Activated T-helper 1 cell treated with anti-CD3 and anti-CD28 coated beads, Interleukin-2, amount 50 U/mL, for 16 hours (primary cell): ENCODE results near the gene ENOX1.

Experiments used
- DNase-seq, 2 donors: peaks; one replicate each; pipeline ENCODE4 v3.0.0-alpha.2; 2020; ENCODE audit warnings: low read depth in 1 of 2, low spot score in 1 of 2

Gene ENOX1

DNA sequence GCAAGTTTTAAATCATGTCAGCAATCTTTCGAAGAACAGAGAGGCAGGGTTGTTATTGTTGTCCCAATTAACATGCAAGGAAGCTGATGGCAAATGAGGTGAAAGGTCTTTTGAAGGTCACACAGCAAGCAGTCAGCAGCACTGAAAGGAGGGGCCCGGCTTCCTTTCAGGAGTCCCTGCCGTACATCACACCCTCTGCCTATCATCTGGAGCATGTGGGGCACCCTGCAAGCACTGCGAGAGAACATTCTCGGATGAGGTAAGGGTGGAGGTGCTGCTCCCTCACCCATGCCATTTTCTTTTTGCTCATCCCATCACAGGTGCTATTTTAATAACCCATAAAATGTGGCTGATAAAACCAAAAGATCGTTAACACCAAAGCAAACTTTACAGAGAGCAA is 111.2 kb downstream of the ENOX1 start:
- no peak for DNase-seq

DNA sequence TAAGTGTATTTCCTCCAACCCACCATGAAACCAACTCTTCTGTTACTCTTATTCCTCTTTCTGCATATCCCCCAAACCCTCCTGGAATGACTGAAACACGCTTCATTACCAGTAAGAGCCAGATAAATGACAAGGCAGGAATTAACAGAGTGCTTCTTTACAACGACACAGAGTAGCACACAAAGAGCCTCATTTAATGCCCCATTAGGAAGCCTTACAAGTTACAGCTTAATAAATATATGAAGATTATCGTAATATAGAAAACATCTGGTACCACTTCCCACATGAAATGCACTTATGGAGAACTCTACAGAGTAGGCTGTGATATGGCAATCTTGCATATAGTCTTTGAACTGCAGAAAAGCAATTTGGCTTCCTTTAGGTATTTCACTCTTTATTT is 116.8 kb downstream of the ENOX1 start:
- DNase-seq: no peak

DNA sequence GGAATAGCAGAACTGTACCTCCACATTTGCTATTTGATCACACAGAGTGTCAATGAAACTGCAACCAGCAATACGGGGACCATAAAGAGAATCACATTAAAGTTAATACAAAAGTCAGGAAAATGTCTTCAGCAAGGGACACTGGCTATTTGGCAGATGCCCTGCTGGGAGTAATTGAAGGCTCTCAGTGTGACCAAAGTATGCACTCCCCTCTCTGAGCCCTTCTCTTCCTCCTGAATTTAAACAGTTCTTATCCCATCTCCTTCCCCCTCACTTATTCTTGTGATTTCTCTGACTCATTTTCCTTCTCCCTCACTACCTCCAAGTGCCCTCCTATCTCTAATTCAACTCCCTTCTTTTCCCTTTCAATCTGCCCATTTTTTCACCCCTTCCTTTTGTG is 117.7 kb downstream of the ENOX1 start:
- no peak for DNase-seq

DNA sequence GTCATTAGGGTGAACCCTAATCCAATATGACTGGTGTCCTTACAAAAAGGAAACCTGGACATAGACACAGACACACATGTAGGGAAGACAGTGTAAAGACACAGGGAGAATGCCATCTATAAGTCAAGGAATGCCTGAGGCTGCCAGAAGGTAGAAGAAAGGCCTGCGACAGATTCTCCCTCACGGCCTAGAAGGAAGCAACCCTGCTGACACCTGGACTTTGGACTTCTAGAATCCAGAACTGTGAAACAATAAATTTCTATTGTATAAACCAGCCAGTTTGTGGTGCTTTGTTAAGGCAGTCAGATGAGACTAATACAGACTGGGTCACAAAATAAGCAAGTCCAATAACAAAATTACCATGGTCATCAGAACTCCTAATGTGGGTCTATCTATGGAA is 120.4 kb downstream of the ENOX1 start:
- no peak for DNase-seq

DNA sequence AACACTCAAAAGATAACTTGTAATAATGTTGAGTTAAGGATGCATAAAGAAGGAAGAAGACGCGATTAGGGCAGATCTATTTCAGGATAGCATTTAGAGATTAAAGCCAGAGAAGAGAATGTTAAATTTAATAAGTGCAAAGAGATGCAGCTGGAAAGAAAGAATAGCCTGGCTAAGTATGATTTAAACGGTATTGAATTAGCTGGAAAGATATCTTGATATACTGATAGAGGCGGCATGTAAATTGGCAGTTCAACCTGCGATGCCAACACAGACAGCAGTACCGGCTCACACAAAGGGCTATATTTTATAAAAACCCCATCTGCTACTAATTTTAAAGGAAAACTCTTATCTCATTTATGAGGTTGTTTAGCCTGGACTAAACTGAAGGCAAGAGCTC is 121.4 kb downstream of the ENOX1 start:
- DNase-seq: no peak

DNA sequence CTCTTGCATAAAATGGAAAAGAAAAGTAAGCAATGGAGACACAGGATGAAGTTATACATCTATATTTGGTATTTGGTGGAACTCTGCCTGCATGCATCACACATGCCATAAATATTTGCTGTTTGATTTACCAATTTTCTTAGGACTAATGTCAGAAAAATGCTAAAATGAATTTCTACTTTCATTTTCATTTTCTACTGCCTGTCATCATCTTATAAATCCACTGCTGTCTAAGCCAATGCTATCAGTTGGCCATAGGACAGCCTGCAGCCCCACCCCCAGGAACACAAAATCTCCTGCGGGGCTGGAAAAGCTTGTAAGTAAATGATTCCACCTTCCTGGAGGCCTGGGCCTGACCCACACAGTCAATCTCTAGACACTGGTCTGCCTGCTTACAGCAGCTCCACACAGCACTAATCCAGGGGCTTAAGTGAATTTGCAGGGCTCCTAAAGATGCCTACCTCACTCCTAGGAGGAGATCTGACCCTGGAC is 122.0 kb downstream of the ENOX1 start:
- no peak for DNase-seq

DNA sequence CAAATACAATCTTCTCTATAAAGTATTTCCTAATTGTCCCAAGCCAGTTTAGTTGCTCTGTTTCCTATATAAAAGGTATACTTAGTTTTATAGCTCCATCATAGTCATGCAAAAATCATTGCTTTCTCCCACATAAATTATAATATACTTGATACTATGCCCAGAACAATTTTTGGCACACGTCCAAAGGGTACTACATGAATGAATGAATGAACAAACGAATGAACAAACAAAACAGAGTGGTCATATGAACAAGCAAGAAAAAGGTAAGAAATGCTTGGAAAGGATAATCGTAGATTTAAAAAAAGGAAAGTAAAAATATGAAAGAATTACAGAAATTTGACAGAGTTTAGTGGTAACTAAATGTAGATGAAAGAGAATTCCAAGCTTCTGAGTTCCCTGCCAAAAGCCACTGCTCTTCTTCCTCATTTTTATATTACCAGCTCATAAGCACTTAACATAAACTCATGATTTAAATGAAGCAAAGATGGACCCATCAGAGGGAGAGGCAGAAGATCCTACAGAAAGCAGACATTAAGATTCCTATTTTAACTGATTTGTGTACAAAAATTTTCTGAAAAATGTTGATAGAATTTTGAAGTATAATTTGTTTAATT is 123.2 kb downstream of the ENOX1 start:
- DNase-seq: no peak

DNA sequence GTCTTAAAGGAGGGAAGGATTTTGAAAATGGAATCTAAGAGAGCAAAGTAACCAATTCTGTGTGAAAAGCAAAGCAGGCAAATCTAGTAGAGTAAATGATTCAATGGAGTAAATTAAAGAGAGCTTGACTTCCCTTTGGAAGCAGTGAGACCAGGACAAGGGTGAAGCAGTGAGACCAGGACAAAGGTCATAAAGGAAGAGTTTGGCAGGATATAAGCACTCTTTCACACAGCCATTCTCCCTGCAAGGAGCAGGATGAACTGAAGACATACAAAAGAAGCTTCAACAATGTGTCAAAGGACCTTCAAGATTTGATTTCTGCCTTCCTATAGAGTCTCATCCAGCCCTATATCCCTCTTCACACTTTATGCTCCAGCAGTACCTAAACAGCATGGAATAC is 123.8 kb downstream of the ENOX1 start:
- no peak for DNase-seq

DNA sequence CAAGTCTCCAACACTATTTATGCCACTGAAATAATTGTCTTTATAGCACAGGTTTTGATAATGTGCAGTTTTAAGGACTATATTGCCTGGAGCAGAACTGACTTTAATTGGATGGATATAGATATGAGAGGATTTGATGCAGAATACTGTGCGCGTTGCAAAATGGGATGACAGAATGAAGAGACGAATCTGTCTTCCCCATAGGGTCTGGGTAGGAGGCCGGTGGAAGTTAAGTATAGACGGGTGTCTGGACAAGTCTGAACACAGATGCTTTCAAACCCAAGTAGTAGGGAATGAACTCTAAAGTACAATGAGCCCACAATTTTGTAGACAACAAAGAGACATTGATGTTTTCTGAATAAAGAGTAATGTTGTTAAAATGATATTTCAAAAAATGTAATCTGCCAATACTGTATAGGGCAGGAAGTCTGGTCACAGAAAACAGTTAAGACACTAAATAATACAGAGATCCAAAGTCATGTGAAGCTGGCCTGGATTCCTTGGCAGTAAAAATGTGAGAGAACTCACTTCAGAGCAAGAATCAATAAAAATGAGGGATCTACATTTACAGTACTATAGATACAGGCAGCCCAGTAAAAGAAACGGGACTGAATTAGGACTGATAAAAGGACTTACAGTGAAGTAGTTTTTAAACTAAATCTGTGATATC is 125.5 kb downstream of the ENOX1 start:
- no peak for DNase-seq

DNA sequence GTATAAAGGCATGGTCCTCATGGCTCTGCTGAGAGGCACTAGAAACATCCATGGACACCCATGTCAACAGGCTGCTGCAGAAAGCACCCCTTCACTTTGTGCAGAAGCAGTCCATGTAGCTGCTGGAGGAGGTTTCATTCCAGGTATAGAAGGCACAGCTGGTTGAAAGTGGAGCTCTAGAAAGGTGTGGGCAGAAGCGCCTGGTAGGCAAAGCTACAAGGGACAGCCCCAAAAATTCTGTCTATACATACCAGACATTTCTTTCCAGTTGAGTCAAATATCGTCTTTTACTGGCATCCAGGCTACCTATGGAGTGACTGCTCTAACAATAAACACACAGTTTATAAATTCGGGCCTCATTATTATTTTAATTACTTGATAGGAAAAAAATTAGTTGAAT is 129.3 kb downstream of the ENOX1 start:
- DNase-seq: no peak

DNA sequence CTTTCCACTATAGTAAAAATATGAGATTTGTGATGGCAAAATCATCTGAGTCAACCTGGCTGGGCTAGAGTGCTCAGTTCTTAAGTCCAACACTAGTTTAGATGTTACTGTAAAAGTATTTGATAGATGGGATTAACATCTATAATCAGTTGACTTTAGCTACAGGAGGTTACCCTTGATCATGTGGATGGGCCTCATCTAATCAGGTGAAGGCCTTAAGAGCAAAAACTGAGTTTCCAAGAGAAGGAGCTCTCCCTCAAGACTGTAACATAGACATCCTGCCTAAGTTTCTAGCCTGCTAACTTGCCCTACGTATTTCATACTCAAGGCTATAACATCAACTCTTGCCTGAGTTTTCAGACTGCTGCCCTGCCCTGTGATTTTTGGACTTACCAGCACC is 132.8 kb downstream of the ENOX1 start:
- no peak for DNase-seq

DNA sequence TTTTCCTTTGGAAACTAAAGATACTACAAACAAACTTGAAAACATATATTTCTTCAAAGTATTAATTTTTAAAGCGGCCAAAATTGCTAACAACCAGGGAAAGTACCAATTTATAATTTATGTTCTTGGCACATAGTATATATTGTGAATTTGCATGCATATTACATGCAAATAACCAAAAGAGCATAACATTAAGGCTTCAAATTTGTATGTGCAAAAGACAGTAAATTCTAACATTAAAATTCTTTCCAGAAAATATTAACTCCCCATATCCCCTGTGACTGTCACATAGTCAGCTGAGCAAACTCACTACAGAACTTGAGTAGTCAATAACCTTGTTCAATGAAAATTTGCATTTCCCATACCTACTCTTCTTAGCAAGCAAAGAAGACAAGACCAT is 133.4 kb downstream of the ENOX1 start:
- no peak for DNase-seq

DNA sequence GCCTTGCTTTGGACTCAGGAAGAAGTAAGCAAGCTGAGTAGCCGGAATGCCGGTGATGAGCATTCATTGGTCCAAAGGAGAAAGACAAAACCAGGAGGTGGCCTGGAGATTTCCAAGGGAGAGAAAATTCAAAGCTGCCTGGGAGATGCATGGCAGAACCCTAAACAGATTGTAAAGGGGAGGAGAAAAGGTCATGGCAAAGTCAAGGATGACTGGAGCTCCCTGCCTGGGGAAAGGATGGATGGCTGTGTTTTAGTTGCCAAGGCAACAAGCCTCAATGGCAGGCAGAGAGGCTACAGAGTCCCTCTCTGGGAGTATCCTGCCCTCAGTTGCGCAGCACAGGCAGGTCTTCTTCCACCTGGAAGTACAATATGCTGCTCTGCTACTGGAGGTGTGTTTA is 134.0 kb downstream of the ENOX1 start:
- no peak for DNase-seq

DNA sequence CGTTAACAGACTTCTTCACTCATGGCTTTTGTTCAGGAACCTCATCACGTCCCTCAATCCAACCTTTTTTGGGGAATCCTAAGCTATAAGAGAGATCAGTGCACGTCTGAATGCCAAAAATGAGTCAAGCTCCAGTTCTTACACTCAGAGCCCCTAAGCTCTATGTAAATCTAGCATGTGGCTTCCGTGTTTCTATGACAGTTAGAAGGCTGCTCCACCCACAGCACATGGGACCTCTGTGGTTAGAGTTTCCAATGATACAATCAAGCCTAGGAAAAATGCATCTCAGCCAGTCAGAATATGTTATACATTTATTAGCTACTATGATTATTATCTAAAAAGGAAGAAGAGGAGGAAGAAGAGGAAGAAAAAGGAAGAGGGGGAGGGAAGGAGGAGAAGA is 135.9 kb downstream of the ENOX1 start:
- DNase-seq: no peak

DNA sequence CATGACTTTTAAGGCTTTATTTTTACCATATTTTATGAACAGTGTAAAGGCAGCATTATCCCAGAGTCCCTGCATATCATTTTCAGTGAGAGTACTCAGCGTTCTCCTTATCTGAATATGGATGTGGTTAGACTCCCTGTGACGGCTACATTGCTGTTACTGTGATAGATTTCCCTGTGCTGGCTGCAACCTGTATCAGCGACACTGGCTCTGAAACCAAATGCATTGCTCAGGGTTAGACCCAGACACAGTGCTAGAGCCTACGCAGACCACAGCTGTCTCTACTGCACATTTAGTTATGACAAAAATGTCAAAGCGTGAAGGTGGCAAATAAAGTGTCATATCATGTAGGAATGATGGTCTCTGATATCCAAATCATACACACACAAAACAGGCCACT is 138.0 kb downstream of the ENOX1 start:
- DNase-seq: no peak

DNA sequence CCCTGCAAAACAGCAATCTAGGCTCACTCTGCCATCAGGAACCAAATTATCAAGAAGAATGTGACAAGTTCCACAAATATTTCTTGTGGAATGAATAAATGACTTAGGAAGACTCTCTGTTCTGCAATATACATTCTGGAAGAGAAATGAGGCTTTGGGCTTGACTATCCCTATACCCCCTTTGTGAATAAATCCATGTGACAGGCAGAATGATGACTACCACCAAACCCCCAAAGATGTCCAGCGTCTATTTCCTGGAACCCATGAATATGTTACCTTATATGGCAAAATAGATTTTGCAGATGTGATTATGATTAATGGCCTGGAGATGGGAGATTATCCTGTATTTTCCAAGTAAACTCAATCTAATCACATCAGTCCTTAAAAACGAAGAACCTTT is 139.3 kb downstream of the ENOX1 start:
- no peak for DNase-seq

DNA sequence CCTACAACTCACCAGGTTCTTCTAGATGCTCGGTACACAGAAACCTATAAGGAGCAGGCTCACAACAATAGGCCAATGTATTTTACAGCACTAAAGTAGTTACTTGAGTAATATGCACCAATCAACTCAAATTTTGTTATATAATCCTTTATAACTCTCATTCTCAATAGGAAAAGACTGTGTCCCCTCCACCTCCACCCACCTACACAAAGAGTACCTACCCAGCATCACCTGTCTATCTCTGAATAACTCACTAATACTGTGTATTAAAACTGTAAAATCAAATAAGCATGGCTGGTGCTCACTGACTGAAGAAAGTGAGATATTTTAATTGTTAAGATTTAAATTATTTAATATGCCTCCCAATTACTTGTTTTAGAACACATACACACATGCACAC is 146.3 kb downstream of the ENOX1 start:
- no peak for DNase-seq

DNA sequence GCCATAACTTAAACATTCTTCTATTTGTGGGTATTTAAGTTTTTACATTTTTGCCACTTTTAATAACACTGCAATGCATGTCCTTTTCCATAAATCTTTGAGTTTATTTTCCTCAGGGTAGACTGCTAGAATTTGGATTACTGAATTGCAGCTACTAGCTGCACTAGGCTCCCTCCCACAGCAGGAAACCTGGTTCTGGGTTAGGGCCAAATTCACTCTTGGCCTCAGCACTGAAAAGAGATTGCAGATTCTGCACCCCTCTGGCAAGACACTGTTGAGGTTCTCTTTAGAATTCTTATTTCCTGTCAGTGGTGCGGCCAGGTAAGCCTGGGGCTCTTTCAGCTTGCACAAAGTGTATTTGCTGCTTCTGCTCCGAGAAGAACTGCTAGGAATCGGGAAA is 155.7 kb downstream of the ENOX1 start:
- no peak for DNase-seq

DNA sequence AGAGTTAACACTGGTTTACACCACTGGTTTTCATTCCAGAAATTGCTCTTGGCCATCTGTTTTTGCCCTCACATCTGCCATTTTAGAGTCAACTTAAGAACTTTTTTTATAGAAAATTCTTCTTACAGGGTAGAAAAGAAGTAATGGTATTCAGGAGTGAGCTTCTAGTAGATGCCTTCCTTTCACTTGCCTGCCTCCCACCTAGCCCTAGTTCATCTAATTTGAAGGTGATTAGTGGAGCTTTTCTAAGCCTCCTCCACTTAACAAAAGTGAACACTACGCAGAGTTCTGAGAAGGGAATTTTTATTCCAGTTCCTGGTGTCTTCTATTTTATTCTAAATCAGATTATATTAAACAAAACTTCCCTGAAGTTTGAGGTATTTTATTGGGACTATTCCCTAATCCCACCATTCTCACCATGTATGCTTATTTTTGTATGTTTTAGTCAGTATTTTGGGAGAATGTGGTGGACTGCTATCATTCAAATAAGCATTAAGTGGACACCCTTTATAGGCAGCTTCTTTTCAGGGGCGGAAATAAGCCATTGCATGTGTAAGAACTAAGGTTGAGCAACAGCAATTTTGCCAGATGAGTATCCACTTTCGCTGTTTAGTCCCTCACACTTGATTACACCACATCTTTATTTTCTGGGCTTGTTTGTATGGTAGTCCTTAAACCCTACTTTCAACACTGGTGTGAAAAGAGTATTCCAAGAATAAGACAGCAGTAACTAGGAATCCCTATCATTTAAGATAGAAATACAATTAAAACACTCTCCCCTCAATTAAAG is 156.9 kb downstream of the ENOX1 start:
- DNase-seq: no peak

DNA sequence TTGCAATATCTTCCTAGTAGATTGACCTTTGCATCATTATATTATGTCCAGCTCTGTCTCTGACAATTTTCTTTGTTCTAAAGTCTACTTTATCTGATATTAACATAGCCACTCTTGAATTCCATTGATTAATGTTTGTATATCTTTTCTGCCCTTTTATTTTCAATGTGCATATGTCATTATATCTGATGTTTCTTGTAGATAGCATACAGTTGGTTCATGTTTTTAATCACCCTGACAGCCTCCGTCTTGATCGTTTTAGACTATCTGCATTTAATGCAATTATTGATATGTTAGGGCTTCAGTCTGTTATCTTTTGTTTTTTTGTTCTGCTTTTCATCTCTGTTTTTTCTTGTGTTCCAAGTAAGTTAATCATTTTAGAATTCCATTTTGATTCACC is 159.8 kb downstream of the ENOX1 start:
- DNase-seq: no peak

DNA sequence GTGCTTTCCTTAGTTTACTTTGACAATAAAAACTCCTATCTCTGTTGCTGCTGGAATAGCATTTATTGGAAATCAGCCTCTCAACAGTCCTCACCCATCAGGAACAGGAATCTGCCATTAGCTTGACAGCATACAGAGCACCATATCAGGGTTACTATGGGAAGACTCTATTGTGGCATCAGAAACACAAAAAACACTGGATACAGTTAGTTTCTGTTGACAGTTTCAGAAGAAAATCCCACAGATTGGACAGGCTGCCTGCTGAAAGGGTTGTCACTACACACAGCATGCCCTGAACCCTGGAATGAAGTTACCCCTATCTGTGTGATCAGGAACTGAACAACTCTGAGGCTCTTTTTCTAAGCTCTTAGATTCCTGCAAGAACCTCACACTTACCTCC is 172.7 kb downstream of the ENOX1 start:
- DNase-seq: no peak
